GM19328 (cell line): ENCODE measurements around the gene NUP214.
"Not testable (repeated sequence)": the region's sequence is repeated elsewhere in the genome, so short reads cannot be mapped to it uniquely, and the experiment has no call there.

Experiments
- ATAC-seq: cut with Tn5 transposase; IDR thresholded peaks from one replicate; pipeline ENCODE4 v1.9.1; 2021; ENCODE audit warnings: mild to moderate bottlenecking, moderate library complexity; ENCODE audit not compliant: unreplicated experiment

The NUP214 gene

GRCh38 chr9:131257266-131258025 is 132.1 kb downstream of the NUP214 start:
- ATAC-seq: no peak

- no peak for ATAC-seq
Measured at GRCh38 chr9:131258186-131258585, 132.8 kb downstream of the NUP214 start.

GRCh38 chr9:131258698-131259431 is 133.5 kb downstream of the NUP214 start:
- ATAC-seq: no peak

- no peak for ATAC-seq
Measured at GRCh38 chr9:131259432-131259898, 134.1 kb downstream of the NUP214 start.

GRCh38 chr9:131259916-131260597 is 134.7 kb downstream of the NUP214 start:
- no peak for ATAC-seq

GRCh38 chr9:131260751-131261452 is 135.5 kb downstream of the NUP214 start:
- no peak for ATAC-seq

GRCh38 chr9:131262327-131263032 is 137.1 kb downstream of the NUP214 start:
- ATAC-seq: peak; percentile 53

- not testable (repeated sequence) for ATAC-seq
Measured at GRCh38 chr9:131263033-131263343, 137.6 kb downstream of the NUP214 start.

- no peak for ATAC-seq
Measured at GRCh38 chr9:131263701-131264100, 138.3 kb downstream of the NUP214 start.

GRCh38 chr9:131264231-131264630 is 138.8 kb downstream of the NUP214 start:
- no peak for ATAC-seq

- ATAC-seq: no peak
Measured at GRCh38 chr9:131266266-131267229, 141.2 kb downstream of the NUP214 start.

- no peak for ATAC-seq
Measured at GRCh38 chr9:131270171-131271015, 145.0 kb downstream of the NUP214 start.

GRCh38 chr9:131271016-131271273 is 145.6 kb downstream of the NUP214 start:
- not testable (repeated sequence) for ATAC-seq

GRCh38 chr9:131271506-131271931 is 146.1 kb downstream of the NUP214 start:
- no peak for ATAC-seq

- ATAC-seq: no peak
Measured at GRCh38 chr9:131272212-131272611, 146.8 kb downstream of the NUP214 start.

GRCh38 chr9:131273146-131273855 is 147.9 kb downstream of the NUP214 start:
- no peak for ATAC-seq

- ATAC-seq: no peak
Measured at GRCh38 chr9:131273856-131274673, 148.7 kb downstream of the NUP214 start.
